SK-N-SH (cell line): ENCODE results near the gene RAB4B. TPM values are rescaled to one million over a fixed set of nuclear protein-coding genes. Genes with fewer than 3 reads are reported as not detected.

Experiments
- CTCF ChIA-PET: fragments of 300-600, 350-600 bp; formaldehyde crosslinking; extraction: SDS; loops from one replicate; lab custom pipeline; 2021; lab: Yijun Ruan, JAX
- POLR2A ChIA-PET: fragments of 350-600 bp; sonication (Branson Sonifier 250); formaldehyde crosslinking; extraction: SDS; loops from one replicate; lab custom pipeline; 2020; ENCODE audit warnings: antibody characterized with exemption, inconsistent platforms; lab: Yijun Ruan, JAX
- DNase-seq: peaks from one replicate; pipeline ENCODE4 v3.0.0; 2012
- H2AFZ ChIP-seq: fragments of 200-600 bp; sonication (generic); 2 replicates; pipeline ENCODE4 v1.8.1; 2016; ENCODE audit warnings: antibody characterized with exemption, mild to moderate bottlenecking, low read depth
- H3F3A ChIP-seq: fragments of 200-600 bp; sonication (generic); replicated peaks from 2 replicates; pipeline ENCODE3; 2016; ENCODE audit warnings: antibody characterized with exemption, mild to moderate bottlenecking; ENCODE audit not compliant: insufficient read depth
- H3K27ac ChIP-seq, 2 experiments: fragments of 200-500 bp in 1 of 2; fragments of 200-600 bp in 1 of 2; sonication (Bioruptor generic) in 1 of 2; sonication (generic), shearing (Covaris generic) in 1 of 2; 2 replicates each; pipeline versions ENCODE4 v1.5.1 to v1.6.1; 2014 to 2016; ENCODE audit warnings: low read depth in 2 of 2, inconsistent platforms in 1 of 2, low read length in 1 of 2, mild to moderate bottlenecking in 1 of 2, mixed read lengths in 1 of 2
- H3K27me3 ChIP-seq: fragments of 200-600 bp; sonication (generic), shearing (Covaris generic); 2 replicates; pipeline ENCODE4 v1.6.1; 2016; ENCODE audit warnings: mixed run types; ENCODE audit not compliant: insufficient read depth
- H3K36me3 ChIP-seq, 2 experiments: fragments of 200-500 bp in 1 of 2; fragments of 200-600 bp in 1 of 2; sonication (Bioruptor generic) in 1 of 2; sonication (generic) in 1 of 2; replicated peaks in 1 of 2; 2 replicates each; pipeline versions ENCODE3 to v1.5.1; 2014 to 2016; ENCODE audit warnings: low read length in 1 of 2, mild to moderate bottlenecking in 1 of 2; ENCODE audit not compliant: insufficient read depth in 2 of 2, control insufficient read depth in 1 of 2
- H3K4me1 ChIP-seq, 2 experiments: fragments of 200-500 bp in 1 of 2; fragments of 200-600 bp in 1 of 2; sonication (Bioruptor generic) in 1 of 2; sonication (generic), shearing (Covaris generic) in 1 of 2; 2 replicates each; pipeline versions ENCODE4 v1.5.1 to v1.6.1; 2014 to 2016; ENCODE audit warnings: low read depth in 1 of 2, low read length in 1 of 2, mixed run types in 1 of 2; ENCODE audit not compliant: insufficient read depth in 2 of 2, control insufficient read depth in 1 of 2
- H3K4me2 ChIP-seq: fragments of 200-600 bp; sonication (generic), shearing (Covaris generic); 2 replicates; pipeline ENCODE4 v1.6.1; 2017; ENCODE audit warnings: mixed run types
- H3K4me3 ChIP-seq, 2 experiments: fragments of 200-500 bp in 1 of 2; fragments of 200-600 bp in 1 of 2; sonication (Bioruptor generic) in 1 of 2; sonication (generic), shearing (Covaris generic) in 1 of 2; 2 replicates each; pipeline versions ENCODE4 v1.5.1 to v1.8.1; 2014 to 2016; ENCODE audit warnings: low read depth in 2 of 2, inconsistent platforms in 1 of 2, low read length in 1 of 2, mild to moderate bottlenecking in 1 of 2, mixed read lengths in 1 of 2, moderate library complexity in 1 of 2
- H3K79me2 ChIP-seq: fragments of 200-600 bp; sonication (generic); 2 replicates; pipeline ENCODE4 v1.8.1; 2017; ENCODE audit warnings: mild to moderate bottlenecking; ENCODE audit not compliant: insufficient read depth
- H3K9ac ChIP-seq: fragments of 200-600 bp; sonication (generic); 2 replicates; pipeline ENCODE4 v1.6.1; 2017; ENCODE audit warnings: mixed run types
- H3K9me2 ChIP-seq: fragments of 200-600 bp; sonication (generic); 2 replicates; pipeline ENCODE4 v1.6.1; 2017; ENCODE audit warnings: mixed run types
- H3K9me3 ChIP-seq: fragments of 200-600 bp; sonication (generic); 2 replicates; pipeline ENCODE4 v1.6.1; 2017; ENCODE audit warnings: mixed run types, mild to moderate bottlenecking, moderate library complexity
- H4K20me1 ChIP-seq: fragments of 200-600 bp; sonication (generic); 2 replicates; pipeline ENCODE4 v1.6.1; 2017; ENCODE audit warnings: mild to moderate bottlenecking, mixed run types; ENCODE audit not compliant: insufficient read depth
- ELF1 ChIP-seq: IDR thresholded peaks from 2 replicates; pipeline ENCODE4 v1.4.0; 2012
- EP300 ChIP-seq, 2 experiments: IDR thresholded peaks; 2 replicates each; pipeline versions ENCODE4 v1.4.0 to v1.6.1; 2012; ENCODE audit warnings: borderline replicate concordance in 1 of 2, low read depth in 1 of 2, low read length in 1 of 2
- EZH2phosphoT487 ChIP-seq: fragments of 200-600 bp; sonication (generic); IDR thresholded peaks from 2 replicates; pipeline ENCODE4 v1.6.1; 2017; ENCODE audit warnings: low read depth, mixed run types, mild to moderate bottlenecking, antibody characterized with exemption, moderate library complexity, borderline replicate concordance
- FOSL2 ChIP-seq: IDR thresholded peaks from 2 replicates; pipeline ENCODE4 v1.4.0; 2012; ENCODE audit warnings: low read depth, mild to moderate bottlenecking, moderate library complexity, borderline replicate concordance
- FOXM1 ChIP-seq: IDR thresholded peaks from 2 replicates; pipeline ENCODE4 v1.4.0; 2012; ENCODE audit warnings: low read depth, mild to moderate bottlenecking
- IRF3 ChIP-seq: fragments of 150-350 bp; IDR thresholded peaks from 2 replicates; pipeline ENCODE4 v1.6.1; 2016; ENCODE audit warnings: mild to moderate bottlenecking, low read depth, low read length
- NFIC ChIP-seq: IDR thresholded peaks from 2 replicates; pipeline ENCODE4 v1.4.0; 2012; ENCODE audit warnings: borderline replicate concordance
- RAD21 ChIP-seq: IDR thresholded peaks from 2 replicates; pipeline ENCODE4 v1.6.1; 2012; ENCODE audit warnings: mild to moderate bottlenecking, low read length
- RCOR1 ChIP-seq: fragments of 150-350 bp; IDR thresholded peaks from 2 replicates; pipeline ENCODE4 v1.6.1; 2017; ENCODE audit warnings: antibody characterized with exemption, low read length
- REST ChIP-seq: IDR thresholded peaks from 2 replicates; pipeline ENCODE4 v1.6.1; 2012; ENCODE audit warnings: mild to moderate bottlenecking, low read depth, low read length, moderate library complexity
- RFX5 ChIP-seq: IDR thresholded peaks from 2 replicates; pipeline ENCODE4 v1.6.1; 2012; ENCODE audit warnings: mild to moderate bottlenecking, improper control_type of control experiment, low read length
- SIN3A ChIP-seq: IDR thresholded peaks from 2 replicates; pipeline ENCODE4 v1.6.1; 2012; ENCODE audit warnings: low read depth, mild to moderate bottlenecking, low read length, moderate library complexity, borderline replicate concordance
- TCF12 ChIP-seq: IDR thresholded peaks from 2 replicates; pipeline ENCODE4 v1.4.0; 2012
- TEAD4 ChIP-seq: IDR thresholded peaks from 2 replicates; pipeline ENCODE4 v1.4.0; 2012; ENCODE audit warnings: mild to moderate bottlenecking, borderline replicate concordance; ENCODE audit not compliant: insufficient read depth
- USF2 ChIP-seq: fragments of 150-350 bp; IDR thresholded peaks from 2 replicates; pipeline ENCODE4 v1.6.1; 2017; ENCODE audit warnings: antibody characterized with exemption, low read length, low read depth, borderline replicate concordance
- WGBS: methylation state at CpG from one replicate; pipeline ENCODE4 v1.1.6; 2017; ENCODE audit warnings: low lambda C conversion rate; 5-methylcytosine and 5-hydroxymethylcytosine counted together
- polyA plus RNA-seq, 3 experiments: library from polyadenylated mRNA; depleted of rRNA; stranded (reverse); fragments of >200 nt; gene quantifications; 2 replicates each; pipeline ENCODE4 v1.2.3, GENCODE V29; 2012
- TF ChIP-seq, protein P1 (sequence below): IDR thresholded peaks from 2 replicates; pipeline ENCODE4; 2012
- TF ChIP-seq, protein P2 (sequence below): fragments of 200-600 bp; sonication (generic); IDR thresholded peaks from 2 replicates; pipeline ENCODE4 v1.6.1; 2017; ENCODE audit warnings: antibody characterized with exemption, mild to moderate bottlenecking, moderate library complexity

RAB4B gene
- polyA plus RNA-seq, 1 of the 3 experiments (the other 2 are of a cell fraction) = 53.2 TPM

- TF ChIP-seq ELF1 = no peak
- TF ChIP-seq TCF12 = no peak
- TF ChIP-seq RAD21 = no peak
- TF ChIP-seq REST = no peak
- TF ChIP-seq TEAD4 = no peak
- no peak for TF ChIP-seq RCOR1
- no peak for TF ChIP-seq EZH2phosphoT487
- TF ChIP-seq, protein P1, sequence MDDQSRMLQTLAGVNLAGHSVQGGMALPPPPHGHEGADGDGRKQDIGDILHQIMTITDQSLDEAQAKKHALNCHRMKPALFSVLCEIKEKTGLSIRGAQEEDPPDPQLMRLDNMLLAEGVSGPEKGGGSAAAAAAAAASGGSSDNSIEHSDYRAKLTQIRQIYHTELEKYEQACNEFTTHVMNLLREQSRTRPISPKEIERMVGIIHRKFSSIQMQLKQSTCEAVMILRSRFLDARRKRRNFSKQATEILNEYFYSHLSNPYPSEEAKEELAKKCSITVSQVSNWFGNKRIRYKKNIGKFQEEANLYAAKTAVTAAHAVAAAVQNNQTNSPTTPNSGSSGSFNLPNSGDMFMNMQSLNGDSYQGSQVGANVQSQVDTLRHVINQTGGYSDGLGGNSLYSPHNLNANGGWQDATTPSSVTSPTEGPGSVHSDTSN = no peak
- TF ChIP-seq USF2 = no peak
- TF ChIP-seq SIN3A = no peak
- no peak for TF ChIP-seq RFX5
- no peak for TF ChIP-seq NFIC
- TF ChIP-seq, protein P2, sequence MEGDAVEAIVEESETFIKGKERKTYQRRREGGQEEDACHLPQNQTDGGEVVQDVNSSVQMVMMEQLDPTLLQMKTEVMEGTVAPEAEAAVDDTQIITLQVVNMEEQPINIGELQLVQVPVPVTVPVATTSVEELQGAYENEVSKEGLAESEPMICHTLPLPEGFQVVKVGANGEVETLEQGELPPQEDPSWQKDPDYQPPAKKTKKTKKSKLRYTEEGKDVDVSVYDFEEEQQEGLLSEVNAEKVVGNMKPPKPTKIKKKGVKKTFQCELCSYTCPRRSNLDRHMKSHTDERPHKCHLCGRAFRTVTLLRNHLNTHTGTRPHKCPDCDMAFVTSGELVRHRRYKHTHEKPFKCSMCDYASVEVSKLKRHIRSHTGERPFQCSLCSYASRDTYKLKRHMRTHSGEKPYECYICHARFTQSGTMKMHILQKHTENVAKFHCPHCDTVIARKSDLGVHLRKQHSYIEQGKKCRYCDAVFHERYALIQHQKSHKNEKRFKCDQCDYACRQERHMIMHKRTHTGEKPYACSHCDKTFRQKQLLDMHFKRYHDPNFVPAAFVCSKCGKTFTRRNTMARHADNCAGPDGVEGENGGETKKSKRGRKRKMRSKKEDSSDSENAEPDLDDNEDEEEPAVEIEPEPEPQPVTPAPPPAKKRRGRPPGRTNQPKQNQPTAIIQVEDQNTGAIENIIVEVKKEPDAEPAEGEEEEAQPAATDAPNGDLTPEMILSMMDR = no peak
- TF ChIP-seq IRF3 = no peak
- no peak for TF ChIP-seq FOXM1
- TF ChIP-seq EP300 (IDR thresholded peaks at IDR 0.05; ENCODE audit: borderline replicate concordance in 1 of 2, low read depth in 1 of 2, low read length in 1 of 2) = no peak
- no peak for TF ChIP-seq FOSL2
- ChIA-PET POLR2A (interaction anchor here (1.5 to 3.3 kb wide), 3 partner anchors 18 to 113 kb away, joined by 4 to 31 read pairs (median 7); partner anchors contain the start of gene EGLN2), CTCF (interaction anchor here (1.6 kb wide), 2 partner anchors 18 to 30 kb away, joined by 3 to 5 read pairs; no protein-coding TSS in a partner anchor)
- Histone ChIP-seq H3K27me3 (no peaks in the 10 kb centered on the region), H3K9me2 (no peaks in the 10 kb centered on the region), H2AFZ (no peak overlapping the region), H3K79me2 (peaks cover 15% of the 10 kb centered on the region; the same call in 1 of the 2 replicates), H4K20me1 (no peaks in the 10 kb centered on the region), H3F3A (peaks cover 13% of the 10 kb centered on the region), H3K4me3 (no peak overlapping the region), H3K9me3 (no peaks in the 10 kb centered on the region), H3K4me1 (peaks cover 6 to 9% of the 10 kb centered on the region in 2 experiments; a peak in 2 of 4 replicates), H3K36me3 (no peaks in the 10 kb centered on the region), H3K9ac (no peak overlapping the region), H3K4me2 (no peak overlapping the region), H3K27ac (no peak overlapping the region; a peak in 1 of 4 replicates)
- no peak for DNase-seq
- 77% methylated on average over 7 of the region's 7 CpGs for WGBS
Measured at GRCh38 chr19:40776364-40776763, 1.7 kb upstream of the RAB4B start.
